Activated effector memory CD4-positive, alpha-beta T cell treated with Interleukin-2 at 50 U/mL for 16 hours (primary cell): ENCODE measurements around the gene NR2E3.
"Not testable (repeated sequence)": the region's sequence is repeated elsewhere in the genome, so short reads cannot be mapped to it uniquely, and the experiment has no call there.

Experiments
- DNase-seq: peaks from one replicate; pipeline ENCODE4 v3.0.0-alpha.2; 2020

Gene NR2E3

GRCh38 chr15:71820127-71820526 is 9.8 kb downstream of the NR2E3 start:
- no peak for DNase-seq

GRCh38 chr15:71821547-71822129 is 11.3 kb downstream of the NR2E3 start:
- DNase-seq = no peak

- DNase-seq = no peak
These were observed 12.7 kb downstream of the NR2E3 start for GRCh38 chr15:71822890-71823630.

- DNase-seq = no peak
These were observed 13.4 kb downstream of the NR2E3 start for GRCh38 chr15:71823801-71824200.

- DNase-seq = no peak
These were observed 14.8 kb downstream of the NR2E3 start for GRCh38 chr15:71825021-71825730.

- DNase-seq = no peak
These were observed 15.8 kb downstream of the NR2E3 start for GRCh38 chr15:71826196-71826595.

- no peak for DNase-seq
These were observed 20.6 kb downstream of the NR2E3 start for GRCh38 chr15:71830981-71831380.

GRCh38 chr15:71841563-71841962 is 31.2 kb downstream of the NR2E3 start:
- no peak for DNase-seq

GRCh38 chr15:71844916-71845315 is 34.6 kb downstream of the NR2E3 start:
- no peak for DNase-seq

GRCh38 chr15:71853543-71853942 is 43.2 kb downstream of the NR2E3 start:
- no peak for DNase-seq

GRCh38 chr15:71858232-71858631 is 47.9 kb downstream of the NR2E3 start:
- not testable (repeated sequence) for DNase-seq
